Fibroblast of lung (primary cell): ENCODE measurements around the gene BAG5.

ENCODE experiments used
- EZH2 ChIP-seq: IDR thresholded peaks from 2 replicates; pipeline ENCODE4 v1.5.1; 2012; ENCODE audit warnings: low read length, control low read depth, mild to moderate bottlenecking; ENCODE audit errors: missing control alignments
- TF ChIP-seq, protein P1 (sequence below), 2 donors: IDR thresholded peaks in 1 of 2; conservative IDR thresholded peaks in 1 of 2; 1 replicate in 1 of 2; 2 replicates in 1 of 2; pipeline ENCODE4 v1.5.1; 2011 to 2012; ENCODE audit warnings: low read length in 2 of 2, control low read depth in 1 of 2, inconsistent platforms in 1 of 2, low read depth in 1 of 2, mild to moderate bottlenecking in 1 of 2

DNA sequence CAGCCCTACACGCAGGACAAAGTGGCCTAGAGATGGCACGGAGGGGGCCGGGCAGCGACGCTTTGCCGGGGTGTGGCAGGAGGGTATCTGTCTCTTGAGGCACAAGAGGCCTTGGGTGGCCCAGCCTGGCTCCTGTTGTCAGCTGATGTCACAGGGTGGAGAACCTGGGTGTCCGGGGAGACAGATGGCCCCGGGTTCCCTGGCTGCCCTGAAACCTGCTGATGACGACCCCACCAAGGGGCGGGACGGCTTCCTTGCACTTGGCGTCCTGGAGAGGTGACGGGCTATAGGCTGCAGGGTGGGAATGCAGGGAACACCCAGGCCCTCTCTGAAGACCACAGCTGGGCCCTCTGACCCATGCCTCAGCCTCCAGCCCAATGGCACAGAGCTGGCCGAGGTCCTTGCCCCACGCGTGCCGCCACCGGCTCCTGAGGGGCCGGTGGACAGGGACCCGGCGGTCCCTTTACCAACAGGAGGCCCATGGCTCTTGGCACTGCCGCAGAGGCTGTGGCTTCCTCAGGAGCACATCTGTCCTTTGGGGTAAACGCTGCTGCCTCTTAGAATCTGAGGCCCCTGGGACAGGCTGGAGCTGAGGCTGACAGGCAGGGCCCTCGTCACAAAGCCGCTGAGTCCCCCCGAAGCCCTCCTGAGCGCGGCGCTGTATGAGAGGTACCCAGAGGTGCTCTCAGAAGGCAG lies 17.1 kb downstream of the BAG5 start:
- TF ChIP-seq, protein P1, sequence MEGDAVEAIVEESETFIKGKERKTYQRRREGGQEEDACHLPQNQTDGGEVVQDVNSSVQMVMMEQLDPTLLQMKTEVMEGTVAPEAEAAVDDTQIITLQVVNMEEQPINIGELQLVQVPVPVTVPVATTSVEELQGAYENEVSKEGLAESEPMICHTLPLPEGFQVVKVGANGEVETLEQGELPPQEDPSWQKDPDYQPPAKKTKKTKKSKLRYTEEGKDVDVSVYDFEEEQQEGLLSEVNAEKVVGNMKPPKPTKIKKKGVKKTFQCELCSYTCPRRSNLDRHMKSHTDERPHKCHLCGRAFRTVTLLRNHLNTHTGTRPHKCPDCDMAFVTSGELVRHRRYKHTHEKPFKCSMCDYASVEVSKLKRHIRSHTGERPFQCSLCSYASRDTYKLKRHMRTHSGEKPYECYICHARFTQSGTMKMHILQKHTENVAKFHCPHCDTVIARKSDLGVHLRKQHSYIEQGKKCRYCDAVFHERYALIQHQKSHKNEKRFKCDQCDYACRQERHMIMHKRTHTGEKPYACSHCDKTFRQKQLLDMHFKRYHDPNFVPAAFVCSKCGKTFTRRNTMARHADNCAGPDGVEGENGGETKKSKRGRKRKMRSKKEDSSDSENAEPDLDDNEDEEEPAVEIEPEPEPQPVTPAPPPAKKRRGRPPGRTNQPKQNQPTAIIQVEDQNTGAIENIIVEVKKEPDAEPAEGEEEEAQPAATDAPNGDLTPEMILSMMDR (conservative IDR thresholded peaks at IDR 0.05 in 1 of 2, IDR thresholded peaks at IDR 0.05 in 1 of 2; ENCODE audit: low read depth in 1 of 2, low read length in 2 of 2), result no peak
- TF ChIP-seq EZH2, result no peak
